ENCODE measurements around the gene ADSS2. TPM values are rescaled to one million over a fixed set of nuclear protein-coding genes. Genes with fewer than 3 reads are reported as not detected.
A peak's percentile ranks its signal among the peaks of the same experiment; 100 is the strongest.

Gene ADSS2
- total RNA-seq, 2 experiments from 2014 or later, result 53.3 to 54.6 TPM

- POLR2A ChIA-PET, result interaction anchor here (0.7 kb wide), 1 partner anchor 115 kb away, joined by 3 read pairs; no protein-coding TSS in a partner anchor
- no peaks in the 10 kb centered on the region for H3K4me1 Mint-ChIP-seq (ENCODE audit: low read depth)
- ATAC-seq (no peak), DNase-seq (no peak)
- peaks cover 80% of the 10 kb centered on the region for H3K36me3 Mint-ChIP-seq (ENCODE audit: low read depth)
- no peak overlapping the region for H3K27ac Mint-ChIP-seq
- no peak overlapping the region for H3K4me3 Mint-ChIP-seq
- CTCF ChIA-PET, result interaction anchor here (1.0 to 1.4 kb wide), 7 partner anchors 9 to 115 kb away, joined by 3 to 5 read pairs (median 3); partner anchors contain the start of gene CATSPERE
- H3K9me3 Mint-ChIP-seq (ENCODE audit: insufficient read depth), result no peaks in the 10 kb centered on the region
- H3K27me3 Mint-ChIP-seq (ENCODE audit: low read depth), result no peaks in the 10 kb centered on the region
Observed at GRCh38 chr1:244414543-244414942, 37.2 kb downstream of the ADSS2 start.

GRCh38 chr1:244413736-244414135 lies 38.0 kb downstream of the ADSS2 start:
- H3K27me3 Mint-ChIP-seq (ENCODE audit: low read depth), result no peaks in the 10 kb centered on the region
- no peak for DNase-seq
- POLR2A ChIA-PET, result no interaction called here
- no peak overlapping the region for H3K27ac Mint-ChIP-seq
- H3K4me1 Mint-ChIP-seq (ENCODE audit: low read depth), result no peaks in the 10 kb centered on the region
- CTCF ChIA-PET, result interaction anchor here (1.1 to 1.2 kb wide), 2 partner anchors 9 to 13 kb away, joined by 4 to 5 read pairs; no protein-coding TSS in a partner anchor
- H3K4me3 Mint-ChIP-seq, result no peak overlapping the region
- no peaks in the 10 kb centered on the region for H3K9me3 Mint-ChIP-seq (ENCODE audit: insufficient read depth)
- peaks cover 82% of the 10 kb centered on the region for H3K36me3 Mint-ChIP-seq (ENCODE audit: low read depth)
- ATAC-seq, result no peak

DNA sequence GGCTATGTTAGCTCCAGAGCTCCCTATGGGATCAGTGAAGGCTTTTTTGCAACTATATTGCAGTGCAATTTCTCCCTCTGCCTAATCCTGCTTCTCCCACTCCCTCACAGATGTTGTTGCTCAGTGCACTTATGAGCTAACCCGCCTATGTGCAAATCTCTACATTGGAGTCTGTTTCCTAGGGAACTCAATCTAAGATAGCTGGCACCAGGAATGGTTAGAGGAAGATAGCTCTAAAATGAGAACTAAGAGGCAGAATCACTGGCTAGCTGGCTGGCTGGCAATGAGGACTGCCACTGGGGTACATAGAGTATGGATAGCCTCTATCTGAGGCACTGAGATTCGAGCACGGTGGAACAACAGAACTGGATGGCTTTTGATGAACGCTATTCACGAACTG lies 39.5 kb downstream of the ADSS2 start:
- no peak overlapping the region for H3K4me3 Mint-ChIP-seq
- CTCF ChIA-PET, result no interaction called here
- peaks cover 75% of the 10 kb centered on the region for H3K36me3 Mint-ChIP-seq (ENCODE audit: low read depth)
- POLR2A ChIA-PET, result no interaction called here
- no peak overlapping the region for H3K27ac Mint-ChIP-seq
- no peak for DNase-seq
- no peaks in the 10 kb centered on the region for H3K9me3 Mint-ChIP-seq (ENCODE audit: insufficient read depth)
- H3K27me3 Mint-ChIP-seq (ENCODE audit: low read depth), result no peaks in the 10 kb centered on the region
- ATAC-seq, result no peak
- H3K4me1 Mint-ChIP-seq (ENCODE audit: low read depth), result no peaks in the 10 kb centered on the region

DNA sequence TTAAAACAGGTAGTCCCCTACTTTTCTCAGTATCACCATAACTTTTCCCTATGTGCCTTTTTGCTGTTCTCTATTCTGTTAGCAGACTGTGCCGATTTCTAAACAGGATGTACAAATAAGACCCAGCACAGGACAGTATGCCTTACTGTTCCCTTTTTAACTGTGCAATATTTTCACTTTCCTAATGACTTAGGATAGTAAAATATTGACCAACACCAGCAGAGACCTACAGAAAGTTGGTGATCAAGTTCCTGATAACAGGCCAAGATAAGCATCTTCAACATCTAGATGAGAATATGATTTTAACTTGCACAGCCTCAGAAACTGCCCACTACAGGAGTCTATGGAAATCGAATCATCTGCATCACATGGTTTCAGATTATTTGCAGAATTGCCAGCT lies 42.0 kb downstream of the ADSS2 start:
- H3K4me1 Mint-ChIP-seq (ENCODE audit: low read depth), result peaks cover 3% of the 10 kb centered on the region
- H3K27me3 Mint-ChIP-seq (ENCODE audit: low read depth), result no peaks in the 10 kb centered on the region
- ChIA-PET POLR2A (no interaction called here), CTCF (no interaction called here)
- no peaks in the 10 kb centered on the region for H3K9me3 Mint-ChIP-seq (ENCODE audit: insufficient read depth)
- H3K36me3 Mint-ChIP-seq (ENCODE audit: low read depth), result peaks cover 75% of the 10 kb centered on the region
- ATAC-seq (no peak), DNase-seq (no peak)
- no peak overlapping the region for H3K4me3 Mint-ChIP-seq
- H3K27ac Mint-ChIP-seq, result no peak overlapping the region

- no peak overlapping the region for H3K4me3 Mint-ChIP-seq
- H3K4me1 Mint-ChIP-seq (ENCODE audit: low read depth), result peaks cover 3% of the 10 kb centered on the region
- H3K36me3 Mint-ChIP-seq (ENCODE audit: low read depth), result peaks cover 75% of the 10 kb centered on the region
- ATAC-seq, result no peak
- CTCF ChIA-PET, result no interaction called here
- POLR2A ChIA-PET, result no interaction called here
- no peak overlapping the region for H3K27ac Mint-ChIP-seq
- no peak for DNase-seq
- peaks cover 7% of the 10 kb centered on the region for H3K9me3 Mint-ChIP-seq (ENCODE audit: insufficient read depth)
- H3K27me3 Mint-ChIP-seq (ENCODE audit: low read depth), result no peaks in the 10 kb centered on the region
Observed at GRCh38 chr1:244406337-244406736, 45.4 kb downstream of the ADSS2 start.

DNA sequence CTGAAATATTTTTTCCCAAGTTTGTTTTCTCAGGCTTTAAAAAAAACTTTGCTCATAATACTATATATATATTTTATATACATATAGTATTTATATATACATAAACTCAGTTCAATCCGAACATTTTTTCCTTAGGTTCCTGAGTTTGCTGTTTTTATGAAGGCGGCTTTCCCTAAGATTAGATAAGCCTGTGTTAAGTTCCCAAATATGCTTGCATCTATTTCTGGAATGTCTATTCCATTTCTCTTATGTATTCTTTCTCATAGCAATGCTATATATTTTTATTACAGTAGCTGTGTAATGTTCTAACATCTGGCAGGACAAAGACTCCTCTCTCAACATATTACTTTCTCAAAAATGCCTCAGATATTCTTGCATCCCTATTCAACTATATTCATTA lies 45.9 kb downstream of the ADSS2 start:
- no peak for ATAC-seq
- Mint-ChIP-seq H3K9me3 (ENCODE audit: insufficient read depth) (peaks cover 11% of the 10 kb centered on the region), H3K27ac (no peak overlapping the region), H3K36me3 (ENCODE audit: low read depth) (peaks cover 75% of the 10 kb centered on the region), H3K27me3 (ENCODE audit: low read depth) (no peaks in the 10 kb centered on the region), H3K4me1 (ENCODE audit: low read depth) (peaks cover 3% of the 10 kb centered on the region), H3K4me3 (no peak overlapping the region)
- ChIA-PET POLR2A (no interaction called here), CTCF (no interaction called here)
- no peak for DNase-seq

DNA sequence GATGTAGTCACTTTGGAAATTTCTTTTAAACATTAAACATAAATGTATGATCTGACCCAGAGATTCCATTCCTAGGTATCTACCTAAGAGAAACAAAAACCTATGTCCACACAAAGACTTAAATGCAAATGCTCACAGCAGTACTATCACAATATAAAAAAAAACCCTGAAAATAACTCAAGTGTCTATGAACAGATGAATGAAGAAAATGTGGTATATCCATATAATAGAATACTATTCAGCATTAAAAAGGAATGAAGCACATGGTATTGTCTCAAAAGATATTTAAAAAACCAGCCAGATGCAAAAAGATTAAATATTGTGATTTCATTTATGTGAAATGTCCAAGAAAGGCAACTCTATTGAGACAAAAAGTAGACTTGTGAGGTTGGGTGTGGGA lies 48.3 kb downstream of the ADSS2 start:
- DNase-seq (no peak), ATAC-seq (no peak)
- Mint-ChIP-seq H3K9me3 (ENCODE audit: insufficient read depth) (peaks cover 11% of the 10 kb centered on the region), H3K36me3 (ENCODE audit: low read depth) (peaks cover 67% of the 10 kb centered on the region), H3K27me3 (ENCODE audit: low read depth) (no peaks in the 10 kb centered on the region), H3K4me3 (no peak overlapping the region), H3K27ac (no peak overlapping the region), H3K4me1 (ENCODE audit: low read depth) (peaks cover 3% of the 10 kb centered on the region)
- CTCF ChIA-PET, result no interaction called here
- POLR2A ChIA-PET, result no interaction called here

- Mint-ChIP-seq H3K27ac (no peak overlapping the region), H3K9me3 (ENCODE audit: insufficient read depth) (peaks cover 11% of the 10 kb centered on the region), H3K27me3 (ENCODE audit: low read depth) (no peaks in the 10 kb centered on the region), H3K36me3 (ENCODE audit: low read depth) (peaks cover 61% of the 10 kb centered on the region), H3K4me3 (no peak overlapping the region), H3K4me1 (ENCODE audit: low read depth) (peaks cover 15% of the 10 kb centered on the region)
- no peak for ATAC-seq
- DNase-seq, result no peak
- CTCF ChIA-PET, result interaction anchor here (1.7 kb wide), 1 partner anchor 18 kb away, joined by 4 read pairs; no protein-coding TSS in a partner anchor
- POLR2A ChIA-PET, result no interaction called here
Observed at GRCh38 chr1:244400974-244401373, 50.7 kb downstream of the ADSS2 start.

- H3K27ac Mint-ChIP-seq, result no peak overlapping the region
- CTCF ChIA-PET, result no interaction called here
Observed at GRCh38 chr1:244397131-244397530, 54.6 kb downstream of the ADSS2 start.

GRCh38 chr1:244395965-244396364 lies 55.7 kb downstream of the ADSS2 start:
- Mint-ChIP-seq H3K4me1 (ENCODE audit: low read depth) (peaks cover 16% of the 10 kb centered on the region), H3K4me3 (no peak overlapping the region), H3K9me3 (ENCODE audit: insufficient read depth) (peaks cover under 1% of the 10 kb centered on the region), H3K27ac (peak overlapping the region; percentile 66), H3K27me3 (ENCODE audit: low read depth) (no peaks in the 10 kb centered on the region), H3K36me3 (ENCODE audit: low read depth) (peaks cover 24% of the 10 kb centered on the region)
- POLR2A ChIA-PET, result interaction anchor here (1.5 kb wide), 1 partner anchor 55 kb away, joined by 3 read pairs; no protein-coding TSS in a partner anchor
- no peak for DNase-seq
- ATAC-seq, result no peak
- CTCF ChIA-PET, result no interaction called here

More at GRCh38 chr1:244397131-244397530, 54.6 kb downstream of the ADSS2 start:
- Mint-ChIP-seq H3K27me3 (ENCODE audit: low read depth) (no peaks in the 10 kb centered on the region), H3K4me3 (no peak overlapping the region), H3K36me3 (ENCODE audit: low read depth) (peaks cover 35% of the 10 kb centered on the region), H3K4me1 (ENCODE audit: low read depth) (peaks cover 16% of the 10 kb centered on the region), H3K9me3 (ENCODE audit: insufficient read depth) (peaks cover 7% of the 10 kb centered on the region)
- DNase-seq (no peak), ATAC-seq (no peak)
- POLR2A ChIA-PET, result no interaction called here

- ATAC-seq (peak; percentile 24), DNase-seq (no peak)
- no peak overlapping the region for H3K4me3 Mint-ChIP-seq
- POLR2A ChIA-PET, result interaction anchor here (1.5 kb wide), 1 partner anchor 56 kb away, joined by 3 read pairs; no protein-coding TSS in a partner anchor
- CTCF ChIA-PET, result no interaction called here
- H3K4me1 Mint-ChIP-seq (ENCODE audit: low read depth), result peaks cover 16% of the 10 kb centered on the region
- no peaks in the 10 kb centered on the region for H3K9me3 Mint-ChIP-seq (ENCODE audit: insufficient read depth)
- H3K27ac Mint-ChIP-seq, result no peak overlapping the region
- peaks cover 17% of the 10 kb centered on the region for H3K36me3 Mint-ChIP-seq (ENCODE audit: low read depth)
- no peaks in the 10 kb centered on the region for H3K27me3 Mint-ChIP-seq (ENCODE audit: low read depth)
Observed at GRCh38 chr1:244394826-244395765, 56.6 kb downstream of the ADSS2 start.

- DNase-seq (no peak), ATAC-seq (no peak)
- H3K4me1 Mint-ChIP-seq (ENCODE audit: low read depth), result peaks cover 16% of the 10 kb centered on the region
- ChIA-PET CTCF (no interaction called here), POLR2A (no interaction called here)
- no peak overlapping the region for H3K4me3 Mint-ChIP-seq
- peaks cover 17% of the 10 kb centered on the region for H3K36me3 Mint-ChIP-seq (ENCODE audit: low read depth)
- no peaks in the 10 kb centered on the region for H3K27me3 Mint-ChIP-seq (ENCODE audit: low read depth)
- no peak overlapping the region for H3K27ac Mint-ChIP-seq
- H3K9me3 Mint-ChIP-seq (ENCODE audit: insufficient read depth), result no peaks in the 10 kb centered on the region
Observed at GRCh38 chr1:244394346-244394745, 57.4 kb downstream of the ADSS2 start.

Data from activated CD8-positive, alpha-beta T cell treated with anti-CD3 and anti-CD28 coated beads, Interleukin-2, amount 10 ng/mL, durations not matched to agents 7 days and 5 days (primary cell).